Fibroblast of mammary gland (primary cell): ENCODE results near the gene CCDC141.

ENCODE experiments used
- DNase-seq: peaks from one replicate; pipeline ENCODE4 v3.0.0-alpha.2; 2010; ENCODE audit warnings: low read depth
- H3K4me3 ChIP-seq: 2 replicates; pipeline ENCODE4 v1.5.1; 2011; ENCODE audit warnings: low read depth, mild to moderate bottlenecking, low read length, moderate library complexity; ENCODE audit not compliant: control insufficient read depth
- TF ChIP-seq, protein P1 (sequence below): conservative IDR thresholded peaks from 2 replicates; pipeline ENCODE4 v1.5.1; 2011; ENCODE audit warnings: low read depth, low read length, inconsistent platforms; ENCODE audit not compliant: control insufficient read depth, insufficient read depth

Gene CCDC141

DNA sequence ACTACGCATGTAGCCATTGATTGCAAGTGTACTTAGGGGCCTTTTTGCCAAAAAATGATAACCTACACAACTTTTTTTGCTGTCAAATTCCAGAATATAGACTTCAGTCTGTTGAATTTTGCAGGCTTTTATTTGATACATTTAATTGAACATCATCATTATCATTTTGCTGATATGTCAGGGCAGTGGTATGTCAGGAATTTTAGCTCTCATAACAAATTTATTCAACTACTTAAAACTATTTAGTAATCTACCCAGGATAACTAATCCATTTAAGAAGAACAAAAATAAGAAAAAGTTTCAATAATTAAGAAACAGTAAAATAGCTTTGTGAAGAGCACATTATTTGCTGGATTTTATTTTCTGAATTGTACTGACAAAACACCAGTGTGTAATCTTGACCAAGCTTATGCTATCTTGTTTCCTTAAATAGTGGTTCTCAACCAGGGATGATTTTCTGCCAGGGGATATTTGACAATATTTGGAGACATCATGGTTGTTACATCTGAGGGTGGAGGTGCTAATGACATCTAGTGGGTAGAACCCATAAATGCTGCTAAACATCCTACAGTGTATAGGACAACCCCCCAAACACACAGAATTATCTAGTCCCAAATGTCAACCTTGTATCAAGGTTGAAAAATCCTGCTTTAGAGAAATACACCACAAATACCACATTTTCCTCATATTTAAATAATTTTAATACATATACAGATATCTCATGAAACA, 230.6 kb downstream of the CCDC141 start:
- no peak for DNase-seq
- TF ChIP-seq, protein P1, sequence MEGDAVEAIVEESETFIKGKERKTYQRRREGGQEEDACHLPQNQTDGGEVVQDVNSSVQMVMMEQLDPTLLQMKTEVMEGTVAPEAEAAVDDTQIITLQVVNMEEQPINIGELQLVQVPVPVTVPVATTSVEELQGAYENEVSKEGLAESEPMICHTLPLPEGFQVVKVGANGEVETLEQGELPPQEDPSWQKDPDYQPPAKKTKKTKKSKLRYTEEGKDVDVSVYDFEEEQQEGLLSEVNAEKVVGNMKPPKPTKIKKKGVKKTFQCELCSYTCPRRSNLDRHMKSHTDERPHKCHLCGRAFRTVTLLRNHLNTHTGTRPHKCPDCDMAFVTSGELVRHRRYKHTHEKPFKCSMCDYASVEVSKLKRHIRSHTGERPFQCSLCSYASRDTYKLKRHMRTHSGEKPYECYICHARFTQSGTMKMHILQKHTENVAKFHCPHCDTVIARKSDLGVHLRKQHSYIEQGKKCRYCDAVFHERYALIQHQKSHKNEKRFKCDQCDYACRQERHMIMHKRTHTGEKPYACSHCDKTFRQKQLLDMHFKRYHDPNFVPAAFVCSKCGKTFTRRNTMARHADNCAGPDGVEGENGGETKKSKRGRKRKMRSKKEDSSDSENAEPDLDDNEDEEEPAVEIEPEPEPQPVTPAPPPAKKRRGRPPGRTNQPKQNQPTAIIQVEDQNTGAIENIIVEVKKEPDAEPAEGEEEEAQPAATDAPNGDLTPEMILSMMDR, result no peak
- no peak overlapping the region for H3K4me3 ChIP-seq

- TF ChIP-seq, protein P1, result no peak
- peak; percentile 24 for DNase-seq
These were observed 238.0 kb downstream of the CCDC141 start for GRCh38 chr2:178811901-178812300.

DNA sequence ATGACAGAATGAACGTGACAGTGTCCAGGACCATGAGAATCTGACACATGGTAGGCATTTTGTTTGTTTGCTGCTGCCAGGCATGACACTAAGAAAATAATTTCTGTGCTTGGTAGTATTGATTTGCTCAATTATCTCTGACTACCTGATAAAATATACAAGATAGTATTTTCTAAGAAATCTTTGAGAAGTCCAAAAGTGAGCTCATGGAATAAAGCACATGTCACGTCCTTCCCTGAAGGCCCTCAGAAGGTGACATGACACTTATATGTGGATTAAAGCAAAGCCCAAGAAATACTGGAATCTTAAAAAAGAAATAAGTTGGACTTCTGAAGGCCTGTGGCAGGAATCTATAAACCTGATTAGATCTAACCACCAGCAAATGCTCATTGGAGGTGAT, 238.9 kb downstream of the CCDC141 start:
- DNase-seq, result no peak
- TF ChIP-seq, protein P1, result no peak
- H3K4me3 ChIP-seq, result no peak overlapping the region

More at GRCh38 chr2:178811901-178812300, 238.0 kb downstream of the CCDC141 start:
- no peak overlapping the region for H3K4me3 ChIP-seq

DNA sequence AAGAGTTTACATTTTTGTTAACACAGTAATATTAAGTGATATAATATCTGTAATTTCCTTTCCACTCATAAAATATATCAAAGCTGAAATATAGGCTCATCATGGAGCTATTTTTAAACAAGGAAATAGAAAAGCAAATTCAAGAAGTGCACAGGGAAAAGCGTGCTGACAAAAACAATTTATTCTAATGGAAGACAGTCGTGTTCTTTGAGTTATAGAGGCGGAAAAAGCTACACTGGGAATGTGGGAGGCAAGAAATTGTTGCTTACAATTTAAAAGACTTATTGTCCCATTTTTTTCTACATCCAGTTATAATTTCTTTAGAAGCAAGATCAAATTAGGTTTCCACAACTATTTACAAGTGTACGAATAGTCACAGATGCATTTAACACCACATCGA, 239.5 kb downstream of the CCDC141 start:
- TF ChIP-seq, protein P1, result no peak
- no peak for DNase-seq

GRCh38 chr2:178807227-178808008, 242.5 kb downstream of the CCDC141 start, which contains the start of gene TTN:
Gene TTN, minus strand, starts transcription at chr2:178807423. Its CDS starts 2,781 bp downstream, at chr2:178804642.
- TF ChIP-seq, protein P1, result no peak
- H3K4me3 ChIP-seq, result no peak within 1 kb of the TSS
- no peak for DNase-seq

More for the DNA sequence above, 239.5 kb downstream of the CCDC141 start:
- no peak overlapping the region for H3K4me3 ChIP-seq

- TF ChIP-seq, protein P1, result no peak
- DNase-seq, result no peak
- no peak overlapping the region for H3K4me3 ChIP-seq
These were observed 243.4 kb downstream of the CCDC141 start for GRCh38 chr2:178806543-178806942.
